Skin epidermis (tissue), 12 donors: ENCODE data around the gene C12orf42.

ENCODE experiments used
- H3K27ac ChIP-seq, 21 experiments: fragments of 200-600 bp; sonication (generic) in 11 of 21; one replicate each; pipeline ENCODE4 v1.5.0; 2020; ENCODE audit warnings: mild to moderate bottlenecking in 3 of 21, inconsistent platforms in 2 of 21, moderate library complexity in 2 of 21
- H3K4me3 ChIP-seq, 7 experiments: fragments of 200-600 bp; sonication (generic) in 2 of 7; one replicate each; pipeline ENCODE4 v1.5.0; 2020; ENCODE audit warnings: inconsistent platforms in 2 of 7, mild to moderate bottlenecking in 2 of 7, moderate library complexity in 1 of 7

C12orf42 gene

GRCh38 chr12:103288016-103288415 is 207.8 kb downstream of the C12orf42 start:
- Histone ChIP-seq H3K27ac (no peak overlapping the region), H3K4me3 (no peak overlapping the region)

DNA sequence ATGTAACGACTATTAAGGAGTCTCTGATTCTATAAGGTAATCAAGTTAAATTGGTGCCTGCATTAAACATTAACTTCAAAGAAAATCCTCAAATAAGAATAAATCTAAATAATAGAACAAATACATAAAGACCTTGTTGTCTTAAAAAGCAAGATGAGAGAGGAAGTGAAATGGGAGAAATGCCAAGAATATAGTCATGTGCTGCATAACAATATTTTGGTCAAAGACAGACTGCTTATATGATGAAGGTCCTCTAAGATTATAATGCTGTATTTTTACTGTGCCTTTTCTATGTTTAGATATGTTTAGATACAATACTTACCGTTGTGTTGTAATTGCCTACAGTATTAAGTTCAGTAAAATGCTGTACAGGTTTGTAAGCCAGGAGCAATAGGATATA is 213.6 kb downstream of the C12orf42 start:
- H3K27ac ChIP-seq, result no peak overlapping the region
- H3K4me3 ChIP-seq, result no peak overlapping the region

DNA sequence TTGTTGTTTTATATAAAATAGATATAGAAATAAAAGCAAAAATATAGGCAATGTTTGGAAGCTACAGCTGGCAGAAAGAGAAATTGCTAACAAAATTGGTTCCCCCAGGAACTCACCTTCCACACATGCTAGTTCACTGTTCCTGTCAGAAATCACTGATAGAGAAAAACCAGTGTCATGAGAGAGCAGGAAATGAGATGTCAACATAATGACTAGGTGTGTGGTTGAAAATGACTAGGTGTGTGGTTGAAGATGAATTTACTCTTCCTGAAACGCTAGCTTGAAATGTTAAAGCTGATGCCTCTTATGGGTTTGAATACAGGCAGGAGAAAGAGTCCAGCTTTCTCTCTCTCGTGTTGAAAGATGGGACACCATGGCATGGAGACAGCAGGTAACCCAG is 216.3 kb downstream of the C12orf42 start:
- Histone ChIP-seq H3K27ac (no peak overlapping the region), H3K4me3 (no peak overlapping the region)

DNA sequence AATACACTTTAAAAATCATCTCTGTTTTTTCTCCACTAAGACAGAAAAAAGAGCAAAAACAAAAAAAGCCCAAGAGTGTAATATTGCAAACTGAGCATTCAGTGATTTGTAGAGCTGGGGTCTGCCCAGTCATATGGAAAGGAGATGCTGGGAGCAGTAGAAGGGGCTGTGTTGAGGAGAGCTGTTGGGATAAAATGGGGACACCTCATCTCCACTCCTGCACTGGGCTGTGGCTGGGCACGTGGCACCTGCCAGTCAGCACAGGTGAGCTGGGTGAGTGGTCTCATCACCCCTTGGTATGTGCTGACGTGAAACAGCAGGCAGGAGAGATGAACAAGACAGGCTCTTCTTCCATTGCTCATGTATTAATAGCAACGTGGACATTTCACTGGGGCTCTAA is 217.4 kb downstream of the C12orf42 start:
- Histone ChIP-seq H3K27ac (no peak overlapping the region), H3K4me3 (no peak overlapping the region)

DNA sequence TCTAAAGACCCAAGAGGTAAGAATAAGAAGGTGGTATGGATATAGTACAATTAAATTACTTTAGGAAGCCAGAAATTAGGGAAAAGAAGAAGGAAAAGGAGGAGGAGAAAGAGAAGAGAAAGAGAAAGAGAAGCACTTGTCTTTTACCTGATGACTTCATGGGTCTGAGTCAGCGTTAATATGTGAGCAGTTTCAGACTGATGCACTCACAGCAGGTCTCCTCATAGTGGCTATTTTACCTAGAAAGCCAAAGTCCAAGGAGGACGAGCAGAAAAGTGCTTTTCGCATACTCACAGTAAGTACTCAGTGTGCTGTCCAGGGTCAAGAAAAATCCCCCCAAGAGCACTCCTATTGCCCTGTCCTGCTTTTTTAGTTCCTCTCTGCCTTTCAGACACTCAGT is 222.1 kb downstream of the C12orf42 start:
- Histone ChIP-seq H3K4me3 (no peak overlapping the region), H3K27ac (no peak overlapping the region)

- H3K4me3 ChIP-seq, result no peak overlapping the region
These were observed 222.8 kb downstream of the C12orf42 start for GRCh38 chr12:103272949-103273348.

DNA sequence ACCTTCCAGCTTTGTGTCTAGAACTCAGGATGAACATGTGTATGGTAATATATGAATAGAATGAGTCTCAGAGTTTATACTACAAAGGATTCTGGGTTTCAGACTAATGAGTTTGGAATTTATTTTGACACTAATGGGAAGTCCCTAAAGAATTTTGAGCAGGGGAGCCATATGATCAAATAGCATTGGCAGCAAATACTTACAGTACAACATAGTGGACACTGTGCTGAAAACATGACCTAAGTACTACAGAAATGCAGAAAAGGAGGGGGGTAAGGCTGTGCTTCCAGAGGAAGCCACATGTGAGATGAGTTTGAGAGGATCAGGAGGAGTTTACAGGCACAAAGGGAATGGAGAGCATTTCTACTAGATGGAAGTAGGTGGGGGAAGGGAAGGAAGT is 225.8 kb downstream of the C12orf42 start:
- Histone ChIP-seq H3K4me3 (no peak overlapping the region), H3K27ac (no peak overlapping the region)

More at GRCh38 chr12:103272949-103273348, 222.8 kb downstream of the C12orf42 start:
- H3K27ac ChIP-seq, result no peak overlapping the region

DNA sequence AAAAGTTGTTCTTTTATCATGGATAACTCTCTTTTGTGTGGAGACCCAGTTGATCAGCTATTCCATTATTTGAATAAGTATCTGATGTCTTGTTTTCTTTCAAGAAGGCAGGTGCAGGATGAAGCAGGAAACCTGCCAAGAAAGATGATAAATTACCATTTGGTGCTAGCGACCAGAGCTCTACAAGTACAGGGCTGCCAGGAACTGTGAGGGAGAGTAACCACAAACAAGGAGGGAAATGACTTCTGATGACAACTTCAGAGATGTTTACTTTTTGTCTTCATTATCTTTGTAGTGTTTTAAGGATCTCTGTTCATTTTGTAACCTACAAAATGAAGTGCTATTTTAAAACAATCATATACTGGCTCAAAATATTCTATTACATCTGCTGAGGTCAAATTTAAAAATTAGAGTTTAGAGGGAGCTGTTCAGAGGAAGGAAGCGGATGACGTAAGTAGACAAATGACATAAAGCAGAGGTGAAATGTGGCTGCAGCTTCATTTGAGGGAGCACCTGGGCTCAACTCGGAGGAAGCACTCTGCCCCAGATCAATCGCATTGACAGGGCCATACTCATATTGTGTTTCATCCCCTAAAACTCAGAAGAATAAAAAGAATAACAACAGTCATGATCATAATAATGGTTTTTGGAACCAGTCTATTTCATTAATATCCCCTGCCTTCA is 226.8 kb downstream of the C12orf42 start:
- H3K27ac ChIP-seq, result no peak overlapping the region
- H3K4me3 ChIP-seq, result no peak overlapping the region

GRCh38 chr12:103257763-103258162 is 238.0 kb downstream of the C12orf42 start:
- Histone ChIP-seq H3K27ac (no peak overlapping the region), H3K4me3 (no peak overlapping the region)
